ENCODE data around the gene CYB5R3. TPM values are rescaled to one million over a fixed set of nuclear protein-coding genes. Genes with fewer than 3 reads are reported as not detected.

Gene CYB5R3
- polyA plus RNA-seq, 1 of the 3 experiments (the other 2 are of a cell fraction): 106 TPM

DNA sequence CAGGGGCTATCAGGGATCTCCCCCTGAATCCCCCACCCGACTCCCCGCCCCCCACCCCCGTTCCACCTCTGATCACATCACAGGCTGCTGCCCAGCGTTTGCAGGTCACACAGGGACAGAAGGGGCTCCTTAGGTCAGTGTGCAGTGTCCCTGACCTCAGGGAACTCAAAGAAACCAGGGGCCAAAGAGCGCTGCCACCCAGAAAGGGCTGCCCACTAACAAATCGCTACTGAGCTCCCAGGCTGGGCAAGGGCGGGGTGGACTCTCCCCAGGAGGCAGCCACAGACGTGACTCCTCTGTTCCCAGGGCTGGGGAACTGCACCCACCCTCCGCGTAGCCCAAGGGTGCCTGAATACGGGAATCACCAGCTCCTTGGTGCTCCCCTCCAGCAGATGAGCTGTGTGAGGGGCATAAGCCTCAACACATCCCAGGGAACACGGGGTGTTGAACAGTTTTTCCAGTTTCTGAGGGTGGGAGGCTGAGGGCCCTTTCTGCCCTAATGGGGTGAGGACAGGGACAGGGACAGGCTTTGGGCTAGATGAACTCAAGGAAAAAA, 24.6 kb downstream of the CYB5R3 start:
- no peak overlapping the region for H2AFZ ChIP-seq (ENCODE audit: low read depth)
- no peaks in the 10 kb centered on the region for H3K9me2 ChIP-seq
- no peaks in the 10 kb centered on the region for H3F3A ChIP-seq (replicated peaks; ENCODE audit: insufficient read depth)
- ChIA-PET POLR2A (no interaction called here), CTCF (no interaction called here)
- no peaks in the 10 kb centered on the region for H3K9me3 ChIP-seq
- H3K79me2 ChIP-seq (ENCODE audit: insufficient read depth): no peaks in the 10 kb centered on the region
- TF ChIP-seq RCOR1 (IDR thresholded peaks at IDR 0.05; ENCODE audit: low read length) (no peak), EZH2phosphoT487 (IDR thresholded peaks at IDR 0.05; ENCODE audit: borderline replicate concordance, low read depth) (no peak), TAF1 (IDR thresholded peaks at IDR 0.05; ENCODE audit: borderline replicate concordance, low read depth, low read length) (no peak), TEAD4 (IDR thresholded peaks at IDR 0.05; ENCODE audit: borderline replicate concordance, insufficient read depth) (no peak), FOSL2 (IDR thresholded peaks at IDR 0.05; ENCODE audit: borderline replicate concordance, low read depth) (no peak), EP300 (IDR thresholded peaks at IDR 0.05; ENCODE audit: borderline replicate concordance in 1 of 2, low read depth in 1 of 2, low read length in 1 of 2) (no peak), JUND (IDR thresholded peaks at IDR 0.05) (no peak), MEF2A (IDR thresholded peaks at IDR 0.05; ENCODE audit: borderline replicate concordance, low read depth) (no peak), NFIC (IDR thresholded peaks at IDR 0.05; ENCODE audit: borderline replicate concordance) (no peak), TCF12 (IDR thresholded peaks at IDR 0.05) (no peak), RAD21 (IDR thresholded peaks at IDR 0.05; ENCODE audit: low read length) (no peak), FOXJ3 (CRISPR knock-in tag; IDR thresholded peaks at IDR 0.05) (no peak), MXI1 (IDR thresholded peaks at IDR 0.05; ENCODE audit: low read depth, low read length) (no peak), ELF1 (IDR thresholded peaks at IDR 0.05) (no peak)
- TF ChIP-seq, protein P1, sequence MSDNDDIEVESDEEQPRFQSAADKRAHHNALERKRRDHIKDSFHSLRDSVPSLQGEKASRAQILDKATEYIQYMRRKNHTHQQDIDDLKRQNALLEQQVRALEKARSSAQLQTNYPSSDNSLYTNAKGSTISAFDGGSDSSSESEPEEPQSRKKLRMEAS (IDR thresholded peaks at IDR 0.05; ENCODE audit: low read depth): no peak
- TF ChIP-seq, protein P2, sequence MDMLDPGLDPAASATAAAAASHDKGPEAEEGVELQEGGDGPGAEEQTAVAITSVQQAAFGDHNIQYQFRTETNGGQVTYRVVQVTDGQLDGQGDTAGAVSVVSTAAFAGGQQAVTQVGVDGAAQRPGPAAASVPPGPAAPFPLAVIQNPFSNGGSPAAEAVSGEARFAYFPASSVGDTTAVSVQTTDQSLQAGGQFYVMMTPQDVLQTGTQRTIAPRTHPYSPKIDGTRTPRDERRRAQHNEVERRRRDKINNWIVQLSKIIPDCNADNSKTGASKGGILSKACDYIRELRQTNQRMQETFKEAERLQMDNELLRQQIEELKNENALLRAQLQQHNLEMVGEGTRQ (IDR thresholded peaks at IDR 0.05; ENCODE audit: borderline replicate concordance, low read depth, low read length): no peak
- TF ChIP-seq, protein P3, sequence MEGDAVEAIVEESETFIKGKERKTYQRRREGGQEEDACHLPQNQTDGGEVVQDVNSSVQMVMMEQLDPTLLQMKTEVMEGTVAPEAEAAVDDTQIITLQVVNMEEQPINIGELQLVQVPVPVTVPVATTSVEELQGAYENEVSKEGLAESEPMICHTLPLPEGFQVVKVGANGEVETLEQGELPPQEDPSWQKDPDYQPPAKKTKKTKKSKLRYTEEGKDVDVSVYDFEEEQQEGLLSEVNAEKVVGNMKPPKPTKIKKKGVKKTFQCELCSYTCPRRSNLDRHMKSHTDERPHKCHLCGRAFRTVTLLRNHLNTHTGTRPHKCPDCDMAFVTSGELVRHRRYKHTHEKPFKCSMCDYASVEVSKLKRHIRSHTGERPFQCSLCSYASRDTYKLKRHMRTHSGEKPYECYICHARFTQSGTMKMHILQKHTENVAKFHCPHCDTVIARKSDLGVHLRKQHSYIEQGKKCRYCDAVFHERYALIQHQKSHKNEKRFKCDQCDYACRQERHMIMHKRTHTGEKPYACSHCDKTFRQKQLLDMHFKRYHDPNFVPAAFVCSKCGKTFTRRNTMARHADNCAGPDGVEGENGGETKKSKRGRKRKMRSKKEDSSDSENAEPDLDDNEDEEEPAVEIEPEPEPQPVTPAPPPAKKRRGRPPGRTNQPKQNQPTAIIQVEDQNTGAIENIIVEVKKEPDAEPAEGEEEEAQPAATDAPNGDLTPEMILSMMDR (IDR thresholded peaks at IDR 0.05): no peak
- TF ChIP-seq, protein P4, sequence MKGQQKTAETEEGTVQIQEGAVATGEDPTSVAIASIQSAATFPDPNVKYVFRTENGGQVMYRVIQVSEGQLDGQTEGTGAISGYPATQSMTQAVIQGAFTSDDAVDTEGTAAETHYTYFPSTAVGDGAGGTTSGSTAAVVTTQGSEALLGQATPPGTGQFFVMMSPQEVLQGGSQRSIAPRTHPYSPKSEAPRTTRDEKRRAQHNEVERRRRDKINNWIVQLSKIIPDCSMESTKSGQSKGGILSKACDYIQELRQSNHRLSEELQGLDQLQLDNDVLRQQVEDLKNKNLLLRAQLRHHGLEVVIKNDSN (IDR thresholded peaks at IDR 0.05; ENCODE audit: borderline replicate concordance, low read depth): no peak
- H3K36me3 ChIP-seq (replicated peaks in 1 of 2; ENCODE audit: control insufficient read depth in 1 of 2, insufficient read depth in 2 of 2, low read length in 1 of 2): peaks cover 0 to 3% of the 10 kb centered on the region in 2 experiments
- no peak overlapping the region for H3K27ac ChIP-seq (ENCODE audit: low read depth in 2 of 2, low read length in 1 of 2)
- no peaks in the 10 kb centered on the region for H3K4me1 ChIP-seq (ENCODE audit: control insufficient read depth in 1 of 2, insufficient read depth in 2 of 2, low read depth in 1 of 2, low read length in 1 of 2)
- 93% methylated on average over 3 of the region's 12 CpGs for WGBS (ENCODE audit: low lambda C conversion rate)
- H3K9ac ChIP-seq: no peak overlapping the region
- DNase-seq: no peak
- H3K4me3 ChIP-seq (ENCODE audit: low read depth in 2 of 2, low read length in 1 of 2): no peak overlapping the region
- no peak overlapping the region for H3K4me2 ChIP-seq
- no peaks in the 10 kb centered on the region for H4K20me1 ChIP-seq (ENCODE audit: insufficient read depth)
- no peaks in the 10 kb centered on the region for H3K27me3 ChIP-seq (ENCODE audit: insufficient read depth)

All from SK-N-SH (cell line).